Measurements from ENCODE around the gene STON1. TPM values are rescaled to one million over a fixed set of nuclear protein-coding genes. Genes with fewer than 3 reads are reported as not detected.

Gene STON1
- total RNA-seq, 1 experiment from 2014 or later, result 5.5 TPM

DNA sequence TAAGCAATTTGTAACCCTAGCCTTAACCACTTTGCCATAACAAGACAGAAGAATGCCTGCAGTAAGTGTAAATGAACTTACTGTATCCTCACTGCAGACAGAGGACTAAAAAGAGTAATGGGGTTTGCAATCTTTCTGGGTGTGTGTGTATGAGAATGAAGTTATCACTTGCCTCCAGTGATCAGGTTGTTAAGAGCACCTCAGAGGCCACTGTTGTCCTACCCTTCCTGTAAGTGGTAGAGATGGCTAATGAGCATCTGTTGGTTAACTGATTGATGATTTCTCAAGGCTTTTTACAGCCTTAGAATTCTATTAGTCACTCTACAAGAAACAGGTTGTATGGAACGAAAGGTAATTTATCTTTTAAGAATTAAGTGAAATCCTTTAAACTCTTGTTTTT, 60.1 kb downstream of the STON1 start:
- Histone ChIP-seq H4K8ac (replicated peaks; ENCODE audit: insufficient read length, low read depth, low read length) (no peak overlapping the region), H3K9ac (ENCODE audit: extremely low read depth, insufficient read length, low read length) (no peak overlapping the region), H2BK5ac (ENCODE audit: insufficient read length, low read length) (no peak overlapping the region), H3K4me2 (ENCODE audit: insufficient read depth, insufficient read length, low read length) (no peak overlapping the region), H3K14ac (ENCODE audit: insufficient read depth, low read length) (no peak overlapping the region), H4K5ac (ENCODE audit: insufficient read length, low read depth, low read length) (no peak overlapping the region), H3T11ph (ENCODE audit: low read length) (no peak overlapping the region), H4K91ac (ENCODE audit: insufficient read length, low read depth, low read length) (no peak overlapping the region), H4K20me1 (ENCODE audit: control insufficient read depth, insufficient read depth, insufficient read length) (no peaks in the 10 kb centered on the region), H3K27ac (ENCODE audit: insufficient read length, low read depth, low read length) (no peak overlapping the region), H2BK120ac (ENCODE audit: low read depth, low read length, poor library complexity, severe bottlenecking) (no peak overlapping the region), H2BK12ac (ENCODE audit: insufficient read length, low read depth, low read length) (no peak overlapping the region), H2AK5ac (ENCODE audit: insufficient read length, low read length) (no peak overlapping the region), H3K23me2 (ENCODE audit: insufficient read length, low read depth, low read length, poor library complexity, severe bottlenecking) (no peaks in the 10 kb centered on the region), H3K79me1 (ENCODE audit: insufficient read depth, low read depth, low read length, poor library complexity, severe bottlenecking) (no peaks in the 10 kb centered on the region), H3K18ac (ENCODE audit: insufficient read length, low read depth, low read length) (no peak overlapping the region), H3K9me3 (ENCODE audit: control insufficient read depth, low read depth, low read length) (no peaks in the 10 kb centered on the region), H2BK15ac (ENCODE audit: low read depth, low read length) (no peak overlapping the region), H3K79me2 (ENCODE audit: insufficient read depth, low read length) (no peaks in the 10 kb centered on the region), H3K27me3 (ENCODE audit: insufficient read depth, low read length) (no peaks in the 10 kb centered on the region), H3K23ac (ENCODE audit: insufficient read length, low read depth, low read length) (no peak overlapping the region), H2AFZ (ENCODE audit: low read length) (no peak overlapping the region), H3K4ac (ENCODE audit: low read depth, low read length) (no peak overlapping the region), H3K4me1 (ENCODE audit: insufficient read depth, low read length) (peaks cover 6% of the 10 kb centered on the region; the same call in 1 of the 2 replicates), H3K56ac (ENCODE audit: insufficient read length, low read depth, low read length) (no peak overlapping the region), H2BK20ac (ENCODE audit: low read depth, low read length, poor library complexity, severe bottlenecking) (no peak overlapping the region)
- Mint-ChIP-seq H3K4me1 (peaks cover 31 to 35% of the 10 kb centered on the region in 2 experiments), H3K27ac (no peak overlapping the region), H3K4me3 (no peak overlapping the region), H3K36me3 (ENCODE audit: insufficient read depth in 1 of 3, low read depth in 3 of 3) (peaks cover 0 to 12% (median 4%) of the 10 kb centered on the region in 3 experiments; a peak in 3 of 7 replicates), H3K9me3 (no peaks in the 10 kb centered on the region), H3K27me3 (ENCODE audit: low read depth) (peaks cover 14% of the 10 kb centered on the region)
- TF ChIP-seq, protein P1, sequence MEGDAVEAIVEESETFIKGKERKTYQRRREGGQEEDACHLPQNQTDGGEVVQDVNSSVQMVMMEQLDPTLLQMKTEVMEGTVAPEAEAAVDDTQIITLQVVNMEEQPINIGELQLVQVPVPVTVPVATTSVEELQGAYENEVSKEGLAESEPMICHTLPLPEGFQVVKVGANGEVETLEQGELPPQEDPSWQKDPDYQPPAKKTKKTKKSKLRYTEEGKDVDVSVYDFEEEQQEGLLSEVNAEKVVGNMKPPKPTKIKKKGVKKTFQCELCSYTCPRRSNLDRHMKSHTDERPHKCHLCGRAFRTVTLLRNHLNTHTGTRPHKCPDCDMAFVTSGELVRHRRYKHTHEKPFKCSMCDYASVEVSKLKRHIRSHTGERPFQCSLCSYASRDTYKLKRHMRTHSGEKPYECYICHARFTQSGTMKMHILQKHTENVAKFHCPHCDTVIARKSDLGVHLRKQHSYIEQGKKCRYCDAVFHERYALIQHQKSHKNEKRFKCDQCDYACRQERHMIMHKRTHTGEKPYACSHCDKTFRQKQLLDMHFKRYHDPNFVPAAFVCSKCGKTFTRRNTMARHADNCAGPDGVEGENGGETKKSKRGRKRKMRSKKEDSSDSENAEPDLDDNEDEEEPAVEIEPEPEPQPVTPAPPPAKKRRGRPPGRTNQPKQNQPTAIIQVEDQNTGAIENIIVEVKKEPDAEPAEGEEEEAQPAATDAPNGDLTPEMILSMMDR (conservative IDR thresholded peaks at IDR 0.05), result no peak
- WGBS (ENCODE audit: extremely low coverage, insufficient read length, low lambda C conversion rate), result no CpG with 5 or more reads among the region's 1 CpG
- no peak for DNase-seq

Data from H9 (cell line).